Measurements from ENCODE around the gene BATF3.

DNA sequence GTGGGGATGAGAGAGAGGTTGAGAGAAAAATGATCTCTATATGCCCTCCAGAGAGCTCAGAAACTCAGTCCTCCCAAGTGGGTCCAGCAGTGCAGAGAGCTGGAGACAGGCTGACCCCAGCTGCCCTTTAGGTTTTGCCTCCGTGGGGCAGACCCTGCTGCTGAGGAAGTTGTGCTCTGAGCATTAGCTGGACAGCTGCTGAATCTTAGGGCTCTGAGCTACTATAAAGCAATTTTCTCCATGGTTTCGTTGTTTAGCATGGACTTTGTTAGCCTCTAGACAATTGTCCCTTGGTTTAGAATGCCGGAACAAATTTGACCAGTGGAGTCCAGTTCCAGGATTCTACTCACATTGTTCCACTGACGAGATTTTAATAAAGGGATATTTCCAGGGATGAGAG lies 22.1 kb downstream of the BATF3 start:
- TF ChIP-seq, protein P1, sequence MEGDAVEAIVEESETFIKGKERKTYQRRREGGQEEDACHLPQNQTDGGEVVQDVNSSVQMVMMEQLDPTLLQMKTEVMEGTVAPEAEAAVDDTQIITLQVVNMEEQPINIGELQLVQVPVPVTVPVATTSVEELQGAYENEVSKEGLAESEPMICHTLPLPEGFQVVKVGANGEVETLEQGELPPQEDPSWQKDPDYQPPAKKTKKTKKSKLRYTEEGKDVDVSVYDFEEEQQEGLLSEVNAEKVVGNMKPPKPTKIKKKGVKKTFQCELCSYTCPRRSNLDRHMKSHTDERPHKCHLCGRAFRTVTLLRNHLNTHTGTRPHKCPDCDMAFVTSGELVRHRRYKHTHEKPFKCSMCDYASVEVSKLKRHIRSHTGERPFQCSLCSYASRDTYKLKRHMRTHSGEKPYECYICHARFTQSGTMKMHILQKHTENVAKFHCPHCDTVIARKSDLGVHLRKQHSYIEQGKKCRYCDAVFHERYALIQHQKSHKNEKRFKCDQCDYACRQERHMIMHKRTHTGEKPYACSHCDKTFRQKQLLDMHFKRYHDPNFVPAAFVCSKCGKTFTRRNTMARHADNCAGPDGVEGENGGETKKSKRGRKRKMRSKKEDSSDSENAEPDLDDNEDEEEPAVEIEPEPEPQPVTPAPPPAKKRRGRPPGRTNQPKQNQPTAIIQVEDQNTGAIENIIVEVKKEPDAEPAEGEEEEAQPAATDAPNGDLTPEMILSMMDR (conservative IDR thresholded peaks at IDR 0.05), result no peak
- no peak for TF ChIP-seq ZFX (IDR thresholded peaks at IDR 0.05)

Data from C4-2B (cell line).